ENCODE results near the gene TRAIP. TPM values are rescaled to one million over a fixed set of nuclear protein-coding genes. Genes with fewer than 3 reads are reported as not detected.

Gene TRAIP, protein sequence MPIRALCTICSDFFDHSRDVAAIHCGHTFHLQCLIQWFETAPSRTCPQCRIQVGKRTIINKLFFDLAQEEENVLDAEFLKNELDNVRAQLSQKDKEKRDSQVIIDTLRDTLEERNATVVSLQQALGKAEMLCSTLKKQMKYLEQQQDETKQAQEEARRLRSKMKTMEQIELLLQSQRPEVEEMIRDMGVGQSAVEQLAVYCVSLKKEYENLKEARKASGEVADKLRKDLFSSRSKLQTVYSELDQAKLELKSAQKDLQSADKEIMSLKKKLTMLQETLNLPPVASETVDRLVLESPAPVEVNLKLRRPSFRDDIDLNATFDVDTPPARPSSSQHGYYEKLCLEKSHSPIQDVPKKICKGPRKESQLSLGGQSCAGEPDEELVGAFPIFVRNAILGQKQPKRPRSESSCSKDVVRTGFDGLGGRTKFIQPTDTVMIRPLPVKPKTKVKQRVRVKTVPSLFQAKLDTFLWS
- total RNA-seq (2022; extraction: Qiagen RNA extraction; ENCODE audit: low read depth) = 11.9 to 15.0 TPM (median 13.9 TPM) in 5 replicates

DNA sequence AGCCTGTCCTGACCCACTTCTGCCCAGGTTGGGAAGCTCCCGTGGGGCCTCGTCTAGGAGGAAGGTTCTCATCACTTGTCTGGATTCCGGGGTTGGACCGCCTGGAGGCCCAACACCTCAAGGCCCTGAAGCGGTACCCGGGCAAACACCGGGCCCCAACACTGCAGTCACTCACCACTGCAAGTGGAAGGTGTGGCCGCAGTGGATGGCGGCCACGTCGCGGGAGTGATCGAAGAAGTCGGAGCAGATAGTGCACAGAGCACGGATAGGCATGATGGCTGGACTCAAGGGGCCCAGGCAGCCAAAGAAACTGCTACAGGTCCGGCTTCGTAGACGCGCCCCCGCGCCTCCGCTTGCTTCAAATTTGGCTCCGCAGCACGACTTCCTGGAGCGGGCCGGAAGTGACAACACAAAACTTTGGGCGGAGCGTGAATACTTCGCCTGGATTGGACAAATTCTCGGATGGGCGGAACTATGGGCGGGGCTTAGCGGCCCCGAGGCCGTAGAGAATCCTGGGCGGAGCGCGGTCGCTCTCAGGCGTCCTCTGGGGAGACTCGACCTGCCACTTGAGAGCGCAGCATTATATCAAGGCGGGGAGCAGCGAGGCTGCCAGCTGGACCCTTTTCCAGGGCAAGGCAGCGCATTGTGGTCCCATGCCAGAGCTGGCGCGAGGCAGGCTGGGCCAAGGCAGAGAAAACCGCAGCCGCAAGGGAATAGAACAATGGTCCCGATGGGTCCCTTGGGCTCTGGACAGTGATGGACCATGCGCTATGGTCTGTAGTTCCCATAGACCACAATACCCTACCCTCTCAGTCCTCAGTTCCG, at the start of gene TRAIP:
Gene TRAIP (minus strand): TSS at position 384 of the 825 bp plus-strand sequence. CDS start 111 bp downstream, at position 273.

DNA sequence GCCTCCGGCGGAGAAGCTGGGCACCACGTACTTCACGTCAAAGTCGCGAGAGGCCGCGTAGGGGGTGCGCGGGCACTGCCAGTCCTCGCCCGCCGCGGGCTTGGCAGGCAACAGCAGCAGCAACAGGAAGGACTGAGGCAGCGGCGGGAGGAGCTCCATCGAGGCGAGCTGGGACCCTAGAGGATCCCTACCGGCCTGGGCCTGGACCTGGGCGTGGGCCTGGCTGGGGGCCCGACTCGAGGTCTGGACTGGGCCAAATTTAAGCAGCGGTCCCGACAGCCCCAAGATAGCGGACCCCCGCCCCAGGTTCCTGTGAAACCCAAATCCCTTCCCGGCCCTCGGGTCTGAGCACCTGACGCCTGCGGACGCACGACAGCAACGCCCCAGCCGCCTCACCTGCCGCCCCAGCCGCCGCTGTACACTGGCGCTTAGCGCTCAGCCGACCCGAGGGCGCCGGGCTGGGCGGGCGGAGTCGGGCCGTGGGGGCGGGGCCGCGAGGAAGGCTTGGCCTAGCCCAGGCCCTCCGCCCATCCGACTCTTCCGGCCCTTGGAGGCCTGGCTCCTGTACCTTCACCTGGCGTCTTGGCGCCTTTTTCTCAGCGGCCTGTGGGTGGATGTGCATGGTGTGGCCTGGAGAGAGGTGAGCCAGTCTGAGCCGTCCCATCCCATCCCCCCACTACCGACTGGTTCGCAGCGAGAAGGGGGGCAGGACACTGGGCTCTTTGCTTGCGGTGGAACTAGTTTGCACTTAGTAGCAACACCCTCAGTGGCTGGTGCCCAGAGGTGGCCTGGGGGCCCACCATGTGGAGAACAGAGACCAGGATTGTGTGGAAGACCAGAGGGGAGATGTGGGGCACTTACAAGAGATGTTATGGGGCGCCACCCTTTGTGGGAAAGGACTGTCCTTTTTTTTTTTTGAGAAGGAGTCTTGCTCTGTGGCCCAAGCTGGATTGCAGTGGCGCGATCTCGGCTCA, 47.4 kb upstream of the TRAIP start, which contains the start of gene MST1R:
Gene MST1R (minus strand): TSS at position 423 of the 974 bp plus-strand sequence. CDS start 264 bp downstream, at position 159.

DNA sequence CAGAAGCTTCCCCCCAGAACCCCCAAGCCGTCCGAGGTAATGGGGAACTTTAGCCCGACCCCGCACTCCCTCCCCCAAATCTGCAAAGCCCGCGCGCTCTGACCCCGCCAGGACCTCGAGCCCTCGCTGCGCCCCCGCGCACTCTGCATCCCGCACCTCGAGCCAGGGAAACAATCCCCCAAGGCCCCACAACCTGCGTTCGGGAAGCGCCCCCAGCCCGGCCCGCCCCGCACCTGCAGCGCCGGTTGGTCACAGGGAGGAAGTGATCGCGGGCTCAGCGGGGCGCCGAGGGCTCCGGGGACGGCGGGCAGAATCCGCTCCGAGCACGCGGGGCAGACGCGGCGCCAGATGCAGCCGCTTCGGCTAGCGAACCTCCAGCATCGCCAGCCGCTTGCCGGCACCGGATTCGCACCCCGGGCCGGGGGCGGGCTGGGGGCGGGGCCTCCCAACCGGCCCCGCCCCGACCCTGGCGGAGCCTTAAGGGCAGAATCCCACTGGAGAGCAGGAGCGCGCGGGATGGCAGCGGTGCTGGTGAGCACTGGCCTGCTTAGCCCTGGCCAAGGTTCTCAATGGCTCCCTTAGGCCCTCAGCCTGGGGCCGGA, 13.3 kb upstream of the TRAIP start, which contains the start of gene CAMKV:
Gene CAMKV (minus strand): TSS at position 382 of the 602 bp plus-strand sequence. CDS start 7,518 bp downstream, outside the sequence.

DNA sequence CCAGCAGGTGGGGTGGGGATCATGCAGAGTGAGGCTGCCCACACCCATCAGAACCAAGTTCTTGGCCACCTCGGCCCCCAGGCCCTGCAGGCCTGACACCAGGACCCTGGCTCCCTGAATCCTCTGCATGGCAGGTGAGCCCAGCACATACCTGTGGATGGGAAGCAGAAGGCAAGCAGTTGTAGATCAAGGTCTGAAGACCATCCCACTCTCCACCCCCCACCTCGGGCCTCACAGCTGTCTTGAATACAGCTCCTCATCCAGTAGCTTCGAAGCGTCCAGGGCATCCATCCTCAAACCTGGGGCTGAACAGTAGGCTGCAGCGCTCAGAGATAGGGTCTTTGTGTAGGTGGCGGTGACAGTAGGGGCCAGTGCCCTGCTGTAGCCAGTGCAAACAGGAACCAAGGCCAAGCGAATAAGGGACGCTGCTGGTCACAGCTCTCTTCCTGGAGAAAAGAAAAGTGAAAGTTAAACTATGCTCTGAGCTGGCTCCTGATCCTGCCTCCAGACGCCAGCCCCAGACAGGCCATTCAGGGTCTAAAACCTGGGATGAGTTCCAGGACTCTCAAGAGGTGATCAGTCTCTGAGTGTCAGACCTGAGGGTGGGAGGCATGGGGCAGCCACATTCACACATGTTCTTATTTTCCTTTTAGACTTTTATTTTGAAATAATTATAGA, 42.7 kb downstream of the TRAIP start, which contains the start of gene UBA7:
Gene UBA7 (minus strand): TSS at position 457 of the 678 bp plus-strand sequence. CDS start 166 bp downstream, at position 291.

DNA sequence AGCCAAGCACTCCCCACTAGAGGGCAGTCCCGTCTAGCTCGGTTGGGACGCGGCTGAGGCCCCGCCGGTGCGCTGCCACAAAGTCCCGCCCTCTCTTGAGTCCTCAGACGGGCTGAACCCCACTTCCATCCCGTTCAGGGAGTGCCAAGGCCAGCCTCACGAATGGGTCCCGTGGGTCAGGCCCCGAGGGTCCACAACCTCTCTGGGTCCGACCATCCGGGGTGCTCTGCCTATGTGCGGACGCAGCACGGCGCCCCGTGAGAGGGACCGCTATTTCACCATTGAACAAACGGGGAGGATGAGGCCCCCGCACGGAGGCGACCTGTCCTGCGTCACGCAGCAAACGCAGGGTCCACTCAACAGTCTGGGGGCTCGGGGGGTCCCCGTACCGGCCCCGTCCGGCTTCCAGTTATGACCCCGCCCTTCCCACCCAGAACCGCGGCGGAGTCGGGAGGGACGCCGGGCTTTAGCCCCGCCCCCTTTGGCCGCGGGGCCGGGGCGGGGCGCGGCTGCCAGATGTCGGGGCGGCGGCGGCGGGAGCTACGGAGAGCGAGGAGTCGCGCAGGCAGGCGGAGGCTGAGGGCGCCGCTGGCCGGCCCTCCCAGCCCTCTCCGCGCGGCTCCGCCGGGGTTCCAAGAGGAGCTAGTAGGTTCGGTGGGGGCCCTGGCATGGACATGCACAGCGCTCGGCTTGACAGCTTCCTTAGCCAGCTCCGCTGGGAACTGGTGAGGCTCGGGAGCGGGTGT, 53.5 kb downstream of the TRAIP start, which contains the start of gene INKA1:
Gene INKA1 (plus strand): TSS at position 543 of the 746 bp plus-strand sequence. CDS start 132 bp downstream, at position 675.

DNA sequence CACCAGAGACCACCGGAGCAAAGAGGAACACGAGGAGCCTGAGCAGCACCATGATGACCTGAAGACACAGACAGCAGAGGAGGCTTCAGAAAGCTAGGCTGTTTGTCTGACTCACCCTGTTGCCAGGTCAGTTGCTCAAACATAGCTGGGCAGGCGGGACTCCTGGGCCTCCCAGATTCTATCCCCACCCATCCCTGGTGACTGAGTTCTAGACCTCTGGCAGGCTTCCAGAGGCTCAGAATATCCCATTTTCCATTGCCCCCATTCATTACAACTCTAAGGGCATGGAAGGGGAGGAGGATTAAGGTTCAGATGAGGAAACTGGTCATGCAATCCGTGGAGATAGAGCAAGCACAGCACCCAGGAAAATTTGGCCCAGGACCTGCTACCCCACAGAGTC, 56.6 kb downstream of the TRAIP start, which contains the start of gene CDHR4:
Gene CDHR4 (minus strand): TSS at position 113 of the 400 bp plus-strand sequence. CDS start 61 bp downstream, at position 52.

DNA sequence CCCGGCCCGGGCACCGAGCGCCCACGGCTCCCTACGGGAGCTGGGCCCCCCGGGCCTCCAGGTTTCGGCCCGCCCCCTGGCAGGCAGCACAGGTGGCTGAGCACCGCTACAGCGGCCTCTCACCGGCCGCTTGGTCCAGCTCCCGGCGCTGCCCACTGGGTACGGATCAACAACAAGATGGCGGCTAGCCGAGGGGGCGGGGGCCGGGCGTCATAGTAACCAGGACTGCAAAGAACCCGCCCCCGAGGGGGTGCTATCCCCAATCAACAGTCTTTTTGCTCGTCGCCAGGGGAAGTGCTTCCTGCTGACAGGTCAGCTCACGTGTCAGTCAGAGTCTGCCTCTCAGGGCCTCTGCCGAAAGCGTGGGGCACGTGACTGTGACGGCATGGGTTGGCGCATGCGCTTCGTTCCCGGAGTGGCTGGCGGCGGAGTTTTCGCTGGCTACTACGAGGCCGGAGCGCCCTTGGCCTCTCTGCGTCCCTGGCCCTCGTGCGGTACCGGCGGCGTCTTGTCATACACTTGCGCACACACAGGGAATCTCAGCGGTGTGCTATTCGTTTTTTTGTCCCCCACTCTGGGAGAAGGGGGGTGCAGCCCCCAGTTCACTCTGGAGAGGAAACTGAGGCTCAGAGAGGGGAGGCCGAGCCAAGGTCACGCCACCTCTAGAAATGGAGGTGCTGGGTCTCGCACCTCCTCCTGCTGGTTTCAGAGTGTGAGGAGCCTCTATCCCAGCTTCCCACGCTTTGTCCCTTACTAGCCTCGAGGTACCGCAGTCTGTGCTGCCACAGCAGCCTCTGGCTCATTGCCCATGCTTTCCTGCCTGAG, 69.8 kb downstream of the TRAIP start, which contains the start of gene IP6K1:
Gene IP6K1 (minus strand): TSS at position 186 of the 825 bp plus-strand sequence. CDS start 38,502 bp downstream, outside the sequence.

Other genes with a start within 250 kb of the TRAIP start
- 60.6 to 69.3 TPM (median 65.2 TPM) in 5 replicates for gene APEH, start 182.2 kb downstream of the TRAIP start, total RNA-seq (2022; extraction: Qiagen RNA extraction; ENCODE audit: low read depth)
- 1.1 to 1.8 TPM (median 1.5 TPM) in 5 replicates for gene MST1, start 167.1 kb downstream of the TRAIP start, total RNA-seq (2022; extraction: Qiagen RNA extraction; ENCODE audit: low read depth)
- gene RNF123, start 167.0 kb downstream of the TRAIP start, total RNA-seq (2022; extraction: Qiagen RNA extraction; ENCODE audit: low read depth) = 10.6 to 16.2 TPM (median 15.8 TPM) in 5 replicates
- 0.48 to 0.91 TPM (median 0.61 TPM) in 5 replicates for gene AMIGO3, start 136.9 kb downstream of the TRAIP start, total RNA-seq (2022; extraction: Qiagen RNA extraction; ENCODE audit: low read depth)
- 15.0 to 21.3 TPM (median 19.4 TPM) in 5 replicates for gene GMPPB, start 132.6 kb downstream of the TRAIP start, total RNA-seq (2022; extraction: Qiagen RNA extraction; ENCODE audit: low read depth)
- 20.6 to 23.6 TPM (median 21.8 TPM) in 5 replicates for gene IP6K1, start 70.0 kb downstream of the TRAIP start, total RNA-seq (2022; extraction: Qiagen RNA extraction; ENCODE audit: low read depth)
- gene CDHR4, start 56.7 kb downstream of the TRAIP start, total RNA-seq (2022; extraction: Qiagen RNA extraction; ENCODE audit: low read depth) = 0.15 to 0.46 TPM (median 0.30 TPM) in 5 replicates
- 1.6 to 1.7 TPM (median 1.6 TPM) in 5 replicates for gene INKA1, start 53.3 kb downstream of the TRAIP start, total RNA-seq (2022; extraction: Qiagen RNA extraction; ENCODE audit: low read depth)
- gene UBA7, start 42.6 kb downstream of the TRAIP start, total RNA-seq (2022; extraction: Qiagen RNA extraction; ENCODE audit: low read depth) = 0.45 to 0.74 TPM (median 0.48 TPM) in 5 replicates
- 0.27 to 0.85 TPM (median 0.45 TPM) in 5 replicates for gene CAMKV, start 13.3 kb upstream of the TRAIP start, total RNA-seq (2022; extraction: Qiagen RNA extraction; ENCODE audit: low read depth)
- gene MST1R, start 47.3 kb upstream of the TRAIP start, total RNA-seq (2022; extraction: Qiagen RNA extraction; ENCODE audit: low read depth) = 7.2 to 8.6 TPM (median 8.2 TPM) in 5 replicates
- 5.8 to 9.8 TPM (median 8.4 TPM) in 5 replicates for gene MON1A, start 73.2 kb upstream of the TRAIP start, total RNA-seq (2022; extraction: Qiagen RNA extraction; ENCODE audit: low read depth)
- gene RBM6, start 83.6 kb upstream of the TRAIP start, total RNA-seq (2022; extraction: Qiagen RNA extraction; ENCODE audit: low read depth) = 23.7 to 27.8 TPM (median 27.3 TPM) in 5 replicates
- gene RBM5, start 232.4 kb upstream of the TRAIP start, total RNA-seq (2022; extraction: Qiagen RNA extraction; ENCODE audit: low read depth) = 30.9 to 38.1 TPM (median 33.4 TPM) in 5 replicates

All from A549 treated with DMSO at 1 μM for 4 hours (cell line).